Left lung (tissue), 10 donors: ENCODE results near the gene COL15A1. TPM values are rescaled to one million over a fixed set of nuclear protein-coding genes. Genes with fewer than 3 reads are reported as not detected.

ENCODE experiments used
- ATAC-seq: fragments of 200-7000 bp; cut with Tn5 transposase; one replicate; pipeline ENCODE4 v1.9.1; 2020; ENCODE audit warnings: moderate library complexity
- DNase-seq, 4 donors: peaks; one replicate each; pipeline ENCODE4 v3.0.0-alpha.2; 2013 to 2020
- H3K27ac ChIP-seq, 2 donors: fragments of 200-600 bp; sonication (generic) in 1 of 2; one replicate each; pipeline versions ENCODE4 v1.5.0 to v1.8.0; 2020 to 2021
- H3K27me3 ChIP-seq, 2 donors: fragments of 200-600 bp; sonication (generic) in 1 of 2; one replicate each; pipeline versions ENCODE4 v1.5.0 to v1.8.0; 2020 to 2021
- H3K36me3 ChIP-seq, 2 donors: fragments of 200-600 bp; sonication (generic) in 1 of 2; one replicate each; pipeline versions ENCODE4 v1.5.0 to v1.8.0; 2020 to 2021
- H3K4me1 ChIP-seq, 2 donors: fragments of 200-600 bp; one replicate each; pipeline ENCODE4 v1.8.0; 2021
- H3K4me3 ChIP-seq, 2 donors: fragments of 200-600 bp; sonication (generic) in 1 of 2; one replicate each; pipeline versions ENCODE4 v1.5.0 to v1.8.0; 2020 to 2021; ENCODE audit warnings: mild to moderate bottlenecking in 1 of 2
- H3K9me3 ChIP-seq, 2 donors: fragments of 200-600 bp; sonication (generic) in 1 of 2; one replicate each; pipeline versions ENCODE4 v1.5.0 to v1.8.0; 2020 to 2021
- intact Hi-C, 2 donors: fragments of 100-400 bp; cut with DNase I; formaldehyde crosslinking; loops; one replicate each; pipeline versions ENCODE4 v1.11.2 to v1.14.2; 2022
- polyA plus RNA-seq, 6 donors: library from polyadenylated mRNA; unstranded; fragments of 120-200 nt; gene quantifications; one replicate each; pipeline ENCODE4 v1.2.1, GENCODE V29; 2013; ENCODE audit not compliant: insufficient read length in 6 of 6
- total RNA-seq, 2 donors: library from RNA; stranded (reverse); fragmentation: NEBNext Ultra II Directional; extraction: Animal tissue kit (Norgen Biotek cat#: 25700); gene quantifications; one replicate each; pipeline ENCODE4 v1.2.1, GENCODE V29; 2021
- TF ChIP-seq, protein P1 (sequence below), 2 donors: fragments of 200-600 bp; sonication (generic) in 1 of 2; IDR thresholded peaks; one replicate each; pipeline versions ENCODE4 v1.5.0 to v1.8.0; 2021; ENCODE audit warnings: antibody characterized with exemption in 2 of 2
- donor health status: DM: no; HTN: yes; CAD: no.
- donor health status: DM: no; HTN: no; CAD: no.

COL15A1 gene
- total and polyA plus RNA-seq, 8 donors = 2.4 to 58.4 (median 7.4) TPM

DNA sequence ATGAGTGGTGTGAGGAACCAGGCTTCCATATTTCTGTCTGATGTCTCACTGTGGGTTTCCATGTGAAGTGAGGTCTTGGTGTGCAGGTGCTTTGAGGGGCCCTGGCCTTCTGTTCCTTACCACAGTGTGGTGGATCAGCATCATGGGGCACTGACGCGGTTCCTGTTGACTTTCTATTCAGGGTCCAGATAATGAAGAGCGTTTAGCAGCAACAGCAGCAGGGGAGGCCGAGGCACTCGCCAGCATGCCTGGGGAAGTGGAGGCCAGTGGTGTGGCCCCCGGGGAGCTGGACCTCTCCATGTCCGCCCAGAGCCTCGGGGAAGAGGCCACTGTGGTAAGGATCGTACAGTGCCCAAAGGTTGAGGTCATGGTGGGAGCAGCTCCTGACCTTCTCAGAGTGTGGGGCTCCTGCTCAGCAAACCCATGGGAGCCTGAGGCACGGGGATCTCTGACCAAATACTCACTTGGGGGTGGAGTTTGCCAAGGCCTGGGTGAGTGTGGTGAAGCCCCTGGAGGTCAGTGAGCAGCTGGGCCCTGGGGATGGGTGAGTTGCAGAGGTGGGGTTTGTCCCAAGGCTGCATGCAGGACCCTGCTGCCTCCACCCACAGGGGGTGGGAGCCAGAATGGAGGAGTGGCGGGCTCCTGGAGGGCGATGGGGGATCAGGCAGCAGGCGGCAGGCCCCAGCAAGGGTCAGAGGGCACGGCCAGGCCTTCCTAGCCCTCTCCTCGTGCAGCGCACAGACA is 61.2 kb downstream of the COL15A1 start:
- no peak for DNase-seq

DNA sequence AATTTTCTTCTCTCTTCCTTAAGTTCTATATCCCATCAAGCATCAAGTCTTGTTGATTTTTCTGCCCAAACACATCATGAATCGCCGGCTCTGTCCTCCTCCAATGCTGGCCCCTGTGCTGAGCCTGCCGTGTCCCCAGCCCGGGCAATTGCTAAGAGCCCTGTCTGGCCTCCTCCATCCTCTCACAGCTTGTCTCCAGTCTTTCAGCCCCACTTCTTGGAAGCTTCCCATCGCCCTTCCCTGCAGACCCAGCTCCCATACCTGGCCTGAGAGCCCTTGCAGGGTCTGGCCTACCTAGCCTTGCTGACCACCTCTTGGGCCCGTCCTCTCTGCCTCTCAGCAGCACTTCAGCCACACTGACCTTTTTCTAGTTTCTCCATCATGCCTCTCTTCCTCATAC is 61.9 kb downstream of the COL15A1 start:
- H3K9me3 ChIP-seq = peaks cover 0 to 9% of the 10 kb centered on the region in 2 donors
- TF ChIP-seq, protein P1, sequence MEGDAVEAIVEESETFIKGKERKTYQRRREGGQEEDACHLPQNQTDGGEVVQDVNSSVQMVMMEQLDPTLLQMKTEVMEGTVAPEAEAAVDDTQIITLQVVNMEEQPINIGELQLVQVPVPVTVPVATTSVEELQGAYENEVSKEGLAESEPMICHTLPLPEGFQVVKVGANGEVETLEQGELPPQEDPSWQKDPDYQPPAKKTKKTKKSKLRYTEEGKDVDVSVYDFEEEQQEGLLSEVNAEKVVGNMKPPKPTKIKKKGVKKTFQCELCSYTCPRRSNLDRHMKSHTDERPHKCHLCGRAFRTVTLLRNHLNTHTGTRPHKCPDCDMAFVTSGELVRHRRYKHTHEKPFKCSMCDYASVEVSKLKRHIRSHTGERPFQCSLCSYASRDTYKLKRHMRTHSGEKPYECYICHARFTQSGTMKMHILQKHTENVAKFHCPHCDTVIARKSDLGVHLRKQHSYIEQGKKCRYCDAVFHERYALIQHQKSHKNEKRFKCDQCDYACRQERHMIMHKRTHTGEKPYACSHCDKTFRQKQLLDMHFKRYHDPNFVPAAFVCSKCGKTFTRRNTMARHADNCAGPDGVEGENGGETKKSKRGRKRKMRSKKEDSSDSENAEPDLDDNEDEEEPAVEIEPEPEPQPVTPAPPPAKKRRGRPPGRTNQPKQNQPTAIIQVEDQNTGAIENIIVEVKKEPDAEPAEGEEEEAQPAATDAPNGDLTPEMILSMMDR (IDR thresholded peaks at IDR 0.05) = no peak
- DNase-seq = no peak
- H3K27me3 ChIP-seq = peaks cover 0 to 13% of the 10 kb centered on the region in 2 donors
- no peak overlapping the region for H3K4me3 ChIP-seq
- no peak overlapping the region for H3K27ac ChIP-seq
- no peak for ATAC-seq
- intact Hi-C loops = loop anchor here in 1 of 2 donors (10.0 kb wide), 1 partner anchor 129 kb away; no protein-coding TSS in a partner anchor
- peaks cover 0 to 6% of the 10 kb centered on the region in 2 donors for H3K4me1 ChIP-seq
- H3K36me3 ChIP-seq = no peaks in the 10 kb centered on the region

More for the DNA sequence above, 61.2 kb downstream of the COL15A1 start:
- peaks cover 0 to 8% of the 10 kb centered on the region in 2 donors for H3K4me1 ChIP-seq
- no peak overlapping the region for H3K4me3 ChIP-seq
- H3K27me3 ChIP-seq = peaks cover 0 to 13% of the 10 kb centered on the region in 2 donors
- peaks cover 0 to 1% of the 10 kb centered on the region in 2 donors for H3K9me3 ChIP-seq
- H3K27ac ChIP-seq = no peak overlapping the region
- intact Hi-C loops = loop anchor here in 1 of 2 donors (10.0 kb wide), 1 partner anchor 130 kb away; no protein-coding TSS in a partner anchor
- TF ChIP-seq, protein P1 (IDR thresholded peaks at IDR 0.05) = no peak
- no peaks in the 10 kb centered on the region for H3K36me3 ChIP-seq
- no peak for ATAC-seq

DNA sequence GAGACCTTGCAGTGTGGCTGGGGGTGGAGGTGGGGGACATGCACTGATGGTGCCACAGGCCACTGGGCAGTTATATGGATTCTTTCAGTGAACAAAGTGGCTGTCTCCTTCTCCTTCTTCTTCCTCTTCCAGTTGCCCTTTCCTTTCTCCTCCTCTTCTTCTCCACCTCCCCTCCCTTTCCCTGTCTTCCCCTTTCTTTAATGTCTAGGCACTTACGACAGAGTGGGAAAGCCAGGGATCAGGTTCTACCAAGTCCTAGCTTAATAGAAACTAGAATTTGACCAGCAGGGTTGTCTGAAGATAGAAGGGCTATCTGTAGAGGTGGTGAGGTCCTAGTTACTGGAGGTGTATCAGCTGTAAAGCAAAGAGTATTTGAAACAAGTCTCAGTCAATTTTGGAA is 62.8 kb downstream of the COL15A1 start:
- peaks cover 0 to 13% of the 10 kb centered on the region in 2 donors for H3K27me3 ChIP-seq
- DNase-seq (no peak), ATAC-seq (no peak)
- H3K27ac ChIP-seq = no peak overlapping the region
- TF ChIP-seq, protein P1 (IDR thresholded peaks at IDR 0.05) = no peak
- H3K9me3 ChIP-seq = peaks cover 0 to 16% of the 10 kb centered on the region in 2 donors
- intact Hi-C loops = loop anchor here in 1 of 2 donors (10.0 kb wide), 1 partner anchor 128 kb away; no protein-coding TSS in a partner anchor
- H3K4me3 ChIP-seq = no peak overlapping the region
- peaks cover 0 to 4% of the 10 kb centered on the region in 2 donors for H3K4me1 ChIP-seq
- no peaks in the 10 kb centered on the region for H3K36me3 ChIP-seq

DNA sequence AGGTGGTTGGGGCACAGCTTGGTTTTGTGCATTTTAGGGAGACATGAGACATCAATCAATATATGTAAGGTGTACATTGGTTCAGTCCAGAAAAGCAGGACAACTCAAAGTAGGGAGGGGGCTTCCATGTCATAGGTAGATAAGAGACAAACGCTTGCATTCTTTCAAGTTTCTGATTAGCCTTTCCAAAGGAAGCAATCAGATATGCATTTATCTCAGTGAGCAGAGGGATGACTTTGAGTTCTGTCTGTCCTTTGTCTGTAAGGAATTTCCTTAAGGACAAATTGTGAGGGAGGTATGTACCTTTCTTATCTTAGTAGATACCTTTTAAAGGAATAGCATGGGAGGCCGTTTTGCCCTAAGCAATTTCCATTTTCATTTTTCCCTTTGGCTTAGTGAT is 63.3 kb downstream of the COL15A1 start:
- no peak for ATAC-seq

More for the DNA sequence above, 63.3 kb downstream of the COL15A1 start:
- no peak overlapping the region for H3K27ac ChIP-seq
- H3K4me1 ChIP-seq = no peaks in the 10 kb centered on the region
- DNase-seq = no peak
- H3K9me3 ChIP-seq = peaks cover 0 to 20% of the 10 kb centered on the region in 2 donors
- H3K4me3 ChIP-seq = no peak overlapping the region
- H3K27me3 ChIP-seq = peaks cover 0 to 13% of the 10 kb centered on the region in 2 donors
- TF ChIP-seq, protein P1 (IDR thresholded peaks at IDR 0.05) = no peak
- intact Hi-C loops = loop anchor here in 1 of 2 donors (10.0 kb wide), 1 partner anchor 128 kb away; no protein-coding TSS in a partner anchor
- H3K36me3 ChIP-seq = no peaks in the 10 kb centered on the region
